Hematopoietic multipotent progenitor cell treated with erythropoietin and hydrocortisone succinate and interleukin-3 and kit ligand, for 4 days (in vitro differentiated cells): ENCODE measurements around the gene CCSER2.
"Not testable (repeated sequence)": the region's sequence is repeated elsewhere in the genome, so short reads cannot be mapped to it uniquely, and the experiment has no call there.

Experiments used
- DNase-seq: peaks from one replicate; pipeline ENCODE4 v3.0.0-alpha.2; 2015

The CCSER2 gene

GRCh38 chr10:84473136-84473535 is 144.7 kb downstream of the CCSER2 start:
- DNase-seq: no peak

GRCh38 chr10:84477398-84478128 is 149.2 kb downstream of the CCSER2 start:
- DNase-seq: no peak

GRCh38 chr10:84478151-84478550 is 149.8 kb downstream of the CCSER2 start:
- peak; percentile 14 for DNase-seq

- no peak for DNase-seq
These were observed 150.3 kb downstream of the CCSER2 start for GRCh38 chr10:84478679-84479078.

GRCh38 chr10:84484541-84484940 is 156.2 kb downstream of the CCSER2 start:
- no peak for DNase-seq

GRCh38 chr10:84493361-84493760 is 165.0 kb downstream of the CCSER2 start:
- no peak for DNase-seq

- DNase-seq: no peak
These were observed 165.8 kb downstream of the CCSER2 start for GRCh38 chr10:84493951-84494848.

GRCh38 chr10:84494849-84495180 is 166.4 kb downstream of the CCSER2 start:
- no peak for DNase-seq

- no peak for DNase-seq
These were observed 169.6 kb downstream of the CCSER2 start for GRCh38 chr10:84497978-84498377.

- not testable (repeated sequence) for DNase-seq
These were observed 170.7 kb downstream of the CCSER2 start for GRCh38 chr10:84499039-84499438.

- peak; percentile 46 for DNase-seq
These were observed 171.5 kb downstream of the CCSER2 start for GRCh38 chr10:84499846-84500245.

GRCh38 chr10:84510121-84510520 is 181.7 kb downstream of the CCSER2 start:
- no peak for DNase-seq

GRCh38 chr10:84511106-84511505 is 182.7 kb downstream of the CCSER2 start:
- DNase-seq: peak; percentile 15

GRCh38 chr10:84511709-84512285 is 183.4 kb downstream of the CCSER2 start:
- no peak for DNase-seq

- DNase-seq: no peak
These were observed 189.2 kb downstream of the CCSER2 start for GRCh38 chr10:84517554-84517953.

GRCh38 chr10:84519235-84519634 is 190.8 kb downstream of the CCSER2 start:
- no peak for DNase-seq

- no peak for DNase-seq
These were observed 192.6 kb downstream of the CCSER2 start for GRCh38 chr10:84521013-84521412.

- DNase-seq: no peak
These were observed 193.1 kb downstream of the CCSER2 start for GRCh38 chr10:84521468-84521867.

GRCh38 chr10:84522612-84523462 is 194.4 kb downstream of the CCSER2 start:
- no peak for DNase-seq

- peak; percentile 40 for DNase-seq
These were observed 195.1 kb downstream of the CCSER2 start for GRCh38 chr10:84523526-84523925.

GRCh38 chr10:84524435-84524834 is 196.0 kb downstream of the CCSER2 start:
- DNase-seq: no peak

- DNase-seq: peak; percentile 97
These were observed 196.9 kb downstream of the CCSER2 start for GRCh38 chr10:84525120-84525806.
